Tibial nerve (tissue), 4 donors: ENCODE data around the gene FAM124A. TPM values are rescaled to one million over a fixed set of nuclear protein-coding genes. Genes with fewer than 3 reads are reported as not detected.
A peak's percentile ranks its signal among the peaks of the same experiment; 100 is the strongest.
"Not testable (repeated sequence)": the region's sequence is repeated elsewhere in the genome, so short reads cannot be mapped to it uniquely, and the experiment has no call there.

Source experiments
- DNase-seq, 2 donors: peaks; one replicate each; pipeline ENCODE4 v3.0.0-alpha.2; 2019; ENCODE audit warnings: low spot score in 2 of 2
- H3K27ac ChIP-seq, 4 donors: fragments of 200-600 bp; sonication (generic) in 3 of 4; one replicate each; pipeline ENCODE4 v1.5.1; 2017 to 2019; ENCODE audit warnings: mild to moderate bottlenecking in 1 of 4
- H3K27me3 ChIP-seq, 2 donors: fragments of 200-600 bp; sonication (generic) in 1 of 2; one replicate each; pipeline versions ENCODE4 v1.5.1 to v1.6.0; 2017 to 2019
- H3K36me3 ChIP-seq, 3 donors: fragments of 200-600 bp; sonication (generic); one replicate each; pipeline ENCODE4 v1.5.1; 2018 to 2019
- H3K4me1 ChIP-seq, 4 donors: fragments of 200-600 bp; sonication (generic) in 3 of 4; one replicate each; pipeline ENCODE4 v1.5.1; 2017 to 2019
- H3K4me3 ChIP-seq, 4 donors: fragments of 200-600 bp; sonication (generic) in 3 of 4; one replicate each; pipeline ENCODE4 v1.5.1; 2017 to 2019; ENCODE audit warnings: mild to moderate bottlenecking in 1 of 4, moderate library complexity in 1 of 4
- H3K9me3 ChIP-seq, 4 donors: fragments of 200-600 bp; sonication (generic) in 3 of 4; one replicate each; pipeline ENCODE4 v1.5.1; 2017 to 2019
- CTCF ChIP-seq, 5 experiments: fragments of 200-600 bp in 3 of 5; fragments of 450-650 bp in 2 of 5; sonication (generic) in 3 of 5; IDR thresholded peaks; one replicate each; pipeline ENCODE4 v1.5.1; 2016 to 2019; ENCODE audit warnings: antibody characterized with exemption in 5 of 5, mild to moderate bottlenecking in 3 of 5, moderate library complexity in 2 of 5
- EP300 ChIP-seq, 2 donors: sonication (generic); formaldehyde crosslinking; IDR thresholded peaks; one replicate each; pipeline ENCODE4 v1.6.1; 2017; ENCODE audit warnings: antibody characterized with exemption in 2 of 2, mild to moderate bottlenecking in 1 of 2
- POLR2A ChIP-seq, 2 donors: fragments of 450-650 bp; IDR thresholded peaks; one replicate each; pipeline ENCODE4 v1.6.1; 2017; ENCODE audit warnings: antibody characterized with exemption in 2 of 2, mild to moderate bottlenecking in 2 of 2, moderate library complexity in 2 of 2
- WGBS, 2 donors: methylation state at CpG; one replicate each; pipeline ENCODE4 v1.1.5; 2018; 5-methylcytosine and 5-hydroxymethylcytosine counted together
- total RNA-seq, 4 donors: library from RNA; depleted of rRNA; stranded (reverse); fragments of >200 nt; gene quantifications; one replicate each; pipeline ENCODE4 v1.1.0, GENCODE V29; 2016

Gene FAM124A
- total RNA-seq, 4 donors from 2014 or later, result 12.8 to 30.9 (median 21.8) TPM

GRCh38 chr13:51287758-51288157 is 65.6 kb downstream of the FAM124A start:
- no peak for DNase-seq
- 84 to 87% methylated on average over 3 to 4 of the region's 4 CpGs for WGBS, 2 donors
- Histone ChIP-seq H3K4me1 (peaks cover 0 to 19% (median 0%) of the 10 kb centered on the region in 4 donors), H3K27ac (no peak overlapping the region), H3K27me3 (no peaks in the 10 kb centered on the region), H3K36me3 (peaks cover 0 to 2% (median 0%) of the 10 kb centered on the region in 3 donors), H3K4me3 (no peak overlapping the region), H3K9me3 (no peaks in the 10 kb centered on the region)
- no peak for TF ChIP-seq CTCF (IDR thresholded peaks at IDR 0.05)
- TF ChIP-seq POLR2A (IDR thresholded peaks at IDR 0.05), result no peak
- TF ChIP-seq EP300 (IDR thresholded peaks at IDR 0.05), result no peak

- H3K27me3 ChIP-seq, H3K9me3 ChIP-seq, H3K27ac ChIP-seq, DNase-seq, H3K4me3 ChIP-seq, H3K36me3 ChIP-seq: not testable (repeated sequence)
- peaks cover 0 to 21% (median 0%) of the 10 kb centered on the region in 4 donors for H3K4me1 ChIP-seq
- WGBS, 2 donors, result 76 to 81% methylated on average over 1 of the region's 1 CpG
Observed at GRCh38 chr13:51288254-51288653, 66.1 kb downstream of the FAM124A start.

GRCh38 chr13:51291341-51291740 is 69.1 kb downstream of the FAM124A start:
- WGBS, 2 donors, result 76 to 80% methylated on average over 5 of the region's 5 CpGs
- Histone ChIP-seq H3K9me3 (no peaks in the 10 kb centered on the region), H3K4me1 (peaks cover 0 to 19% (median 0%) of the 10 kb centered on the region in 4 donors), H3K27me3 (no peaks in the 10 kb centered on the region), H3K27ac (peak overlapping the region in 1 of 4 donors; percentile 13), H3K4me3 (no peak overlapping the region), H3K36me3 (no peaks in the 10 kb centered on the region)
- TF ChIP-seq EP300 (IDR thresholded peaks at IDR 0.05), result no peak
- no peak for TF ChIP-seq POLR2A (IDR thresholded peaks at IDR 0.05)
- no peak for TF ChIP-seq CTCF (IDR thresholded peaks at IDR 0.05)
- DNase-seq, result no peak

GRCh38 chr13:51292000-51292565 is 69.9 kb downstream of the FAM124A start:
- H3K27ac ChIP-seq, result peak overlapping the region in 1 of 4 donors; percentile 13
- TF ChIP-seq CTCF (IDR thresholded peaks at IDR 0.05) (no peak), POLR2A (IDR thresholded peaks at IDR 0.05) (no peak), EP300 (IDR thresholded peaks at IDR 0.05) (no peak)

GRCh38 chr13:51297556-51297955 is 75.4 kb downstream of the FAM124A start:
- WGBS, 2 donors, result 86 to 91% methylated on average over 2 of the region's 2 CpGs
- no peaks in the 10 kb centered on the region for H3K36me3 ChIP-seq
- H3K9me3 ChIP-seq, result no peaks in the 10 kb centered on the region
- no peak for TF ChIP-seq CTCF (IDR thresholded peaks at IDR 0.05)
- TF ChIP-seq EP300 (IDR thresholded peaks at IDR 0.05), result no peak
- no peak for TF ChIP-seq POLR2A (IDR thresholded peaks at IDR 0.05)
- no peak for DNase-seq
- no peak overlapping the region for H3K27ac ChIP-seq
- no peaks in the 10 kb centered on the region for H3K27me3 ChIP-seq
- no peak overlapping the region for H3K4me3 ChIP-seq
- peaks cover 0 to 3% (median 0%) of the 10 kb centered on the region in 4 donors for H3K4me1 ChIP-seq

More at GRCh38 chr13:51292000-51292565, 69.9 kb downstream of the FAM124A start:
- H3K4me3 ChIP-seq, result no peak overlapping the region
- H3K4me1 ChIP-seq, result peaks cover 0 to 17% (median 0%) of the 10 kb centered on the region in 4 donors
- H3K27me3 ChIP-seq, result no peaks in the 10 kb centered on the region
- DNase-seq, result no peak
- H3K9me3 ChIP-seq, result no peaks in the 10 kb centered on the region
- 53 to 61% methylated on average over 6 of the region's 6 CpGs for WGBS, 2 donors
- H3K36me3 ChIP-seq, result no peaks in the 10 kb centered on the region
